Measurements from ENCODE around the gene PPP4R4.

Gene PPP4R4

DNA sequence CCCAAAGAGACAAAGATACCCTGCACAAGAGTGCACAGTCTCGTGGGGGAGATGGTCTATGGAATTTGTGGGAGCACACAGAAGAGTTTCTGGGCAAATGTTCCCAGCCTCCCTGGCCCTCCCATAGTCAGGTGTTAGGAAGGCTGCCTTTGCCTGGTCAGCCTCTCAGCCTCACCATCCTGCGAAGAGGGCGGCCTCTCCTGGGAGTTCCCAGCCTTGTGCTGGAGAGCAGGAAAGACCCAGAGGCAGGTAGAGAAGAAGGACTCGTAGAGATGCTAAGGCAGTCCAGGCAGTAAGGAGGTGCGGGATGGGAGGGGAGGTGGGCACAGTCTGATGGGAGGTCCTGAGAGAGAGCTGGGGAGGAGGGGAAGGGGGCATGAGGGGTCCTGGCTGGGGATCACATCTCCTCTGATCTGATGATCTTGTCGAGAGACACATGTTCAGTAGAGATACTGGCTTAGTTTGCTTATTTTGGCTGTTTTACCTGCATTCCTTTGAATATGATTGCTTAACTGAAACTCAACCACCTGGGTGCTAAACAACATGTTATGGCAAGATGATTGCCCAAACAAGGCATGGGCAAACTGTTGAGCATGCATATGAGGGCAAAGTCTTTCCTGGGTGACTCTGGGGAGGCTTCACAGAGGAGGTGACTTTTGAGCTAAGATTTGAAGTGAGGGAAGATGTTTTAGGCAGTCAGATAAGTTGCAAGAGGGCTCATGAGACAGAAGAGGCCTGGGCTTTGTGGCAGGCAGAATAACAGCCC lies 138.5 kb downstream of the PPP4R4 start:
- no peak for DNase-seq

- no peak for DNase-seq
Observed at GRCh38 chr14:94313991-94314655, 140.0 kb downstream of the PPP4R4 start.

DNA sequence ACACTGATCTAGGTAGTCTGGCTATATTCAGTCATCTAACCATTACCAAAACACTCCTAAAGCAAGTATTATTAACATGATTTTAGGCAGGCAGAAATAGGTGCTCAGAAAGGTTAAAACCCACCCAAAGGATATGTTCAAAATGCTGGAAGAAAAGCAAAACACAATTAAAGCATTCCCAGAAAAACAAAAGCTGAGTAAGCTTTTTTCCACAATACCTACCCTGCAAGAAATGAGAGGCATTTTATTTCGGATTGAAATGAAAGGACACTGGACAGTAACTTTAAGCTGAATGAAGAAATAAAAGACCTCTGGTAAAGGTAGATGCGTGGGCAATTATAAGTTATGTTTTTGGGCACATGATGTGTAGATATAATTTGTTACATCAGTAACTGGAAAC lies 140.8 kb downstream of the PPP4R4 start:
- no peak for DNase-seq

GRCh38 chr14:94316692-94317091 lies 142.6 kb downstream of the PPP4R4 start:
- no peak for DNase-seq

DNA sequence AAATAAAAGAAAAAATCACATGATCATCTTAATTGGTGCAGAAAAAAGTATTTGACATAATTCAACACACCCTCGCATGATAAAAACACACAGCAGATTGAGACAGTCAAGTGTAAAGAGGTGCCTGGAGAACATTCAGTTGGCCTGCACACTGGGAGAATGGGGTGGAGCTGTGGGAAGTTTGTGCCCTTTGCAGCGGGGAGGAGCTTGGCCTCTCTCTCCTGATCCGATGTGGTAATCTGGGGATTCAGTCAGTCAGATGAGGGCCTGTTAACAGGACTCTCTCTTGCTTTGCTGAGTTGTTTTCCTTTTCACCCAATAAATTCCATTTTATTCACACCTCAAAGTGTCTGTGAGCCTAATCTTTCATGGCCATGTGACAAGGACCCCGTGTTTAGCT lies 143.1 kb downstream of the PPP4R4 start:
- no peak for DNase-seq

DNA sequence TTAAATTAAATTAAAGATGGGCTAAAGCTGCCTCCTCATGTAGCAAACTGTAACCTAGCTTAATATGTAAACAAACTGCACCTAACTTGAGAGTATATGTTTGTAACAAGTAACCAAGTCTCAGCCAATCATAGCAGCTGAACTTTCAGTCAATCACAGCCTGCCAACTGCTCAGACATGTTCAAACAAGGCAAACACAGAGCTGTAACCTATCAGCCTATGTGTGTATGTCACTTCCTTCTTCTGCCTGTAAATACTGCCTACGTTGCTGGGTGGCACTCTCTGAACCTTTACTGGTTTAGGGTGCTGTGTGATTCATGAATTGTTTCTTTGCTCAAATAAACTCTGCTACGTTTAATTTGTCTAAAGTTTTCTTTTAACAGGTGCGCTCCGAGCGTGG lies 146.1 kb downstream of the PPP4R4 start:
- no peak for DNase-seq

GRCh38 chr14:94321421-94322271 lies 147.5 kb downstream of the PPP4R4 start:
- no peak for DNase-seq

GRCh38 chr14:94322648-94323570 lies 148.8 kb downstream of the PPP4R4 start, which contains the start of gene SERPINA6:
Gene SERPINA6 (minus strand): TSS chr14:94323336. CDS start chr14:94314648, 8,688 bp downstream.
- no peak for DNase-seq

- no peak for DNase-seq
Observed at GRCh38 chr14:94328196-94328595, 154.1 kb downstream of the PPP4R4 start.

Measured in activated effector memory CD4-positive, alpha-beta T cell treated with Interleukin-2 at 50 U/mL for 16 hours (primary cell).